ENCODE measurements around the gene PLK1.

Gene PLK1

GRCh38 chr16:23690771-23691482 lies 12.2 kb downstream of the PLK1 start:
- Histone ChIP-seq H2AK5ac (ENCODE audit: low read length) (no peak overlapping the region), H3K79me1 (ENCODE audit: low read length) (no peaks in the 10 kb centered on the region), H2AFZ (ENCODE audit: insufficient read depth, low read length, poor library complexity) (no peak overlapping the region), H4K91ac (ENCODE audit: low read depth, low read length) (no peak overlapping the region), H3K23ac (ENCODE audit: low read length) (no peak overlapping the region), H3K27me3 (ENCODE audit: insufficient read depth, low read length) (no peaks in the 10 kb centered on the region), H3K18ac (ENCODE audit: low read length) (no peak overlapping the region), H2BK120ac (ENCODE audit: insufficient read depth, low read length, poor library complexity) (no peak overlapping the region), H3K4ac (ENCODE audit: low read depth, low read length) (no peak overlapping the region), H3K4me3 (ENCODE audit: low read depth, low read length) (no peak overlapping the region), H4K8ac (ENCODE audit: low read depth, low read length) (no peak overlapping the region), H3K4me1 (ENCODE audit: control insufficient read depth in 1 of 2, insufficient read depth in 2 of 2, low read length in 2 of 2) (peaks cover 3 to 15% of the 10 kb centered on the region in 2 experiments), H3K36me3 (ENCODE audit: control insufficient read depth in 1 of 2, insufficient read depth in 2 of 2, low read length in 2 of 2) (peaks cover 56 to 57% of the 10 kb centered on the region in 2 experiments), H3K14ac (ENCODE audit: low read length) (no peak overlapping the region), H2BK12ac (ENCODE audit: low read length) (no peak overlapping the region), H3K9me3 (ENCODE audit: insufficient read depth, low read depth, low read length) (no peaks in the 10 kb centered on the region), H3K27ac (ENCODE audit: low read depth, low read length) (no peak overlapping the region), H4K12ac (ENCODE audit: low read depth, low read length) (no peak overlapping the region), H3K4me2 (ENCODE audit: low read length) (no peak overlapping the region), H2BK5ac (ENCODE audit: low read depth, low read length, poor library complexity) (no peak overlapping the region), H3K9ac (ENCODE audit: low read length) (no peak overlapping the region), H3K79me2 (ENCODE audit: control insufficient read depth, insufficient read depth, low read length, poor library complexity) (no peaks in the 10 kb centered on the region)
- no CpG with 5 or more reads among the region's 25 CpGs for WGBS (ENCODE audit: extremely low coverage, insufficient coverage, insufficient read length)
- DNase-seq: no peak

GRCh38 chr16:23691483-23692189 lies 12.9 kb downstream of the PLK1 start:
- Histone ChIP-seq H3K18ac (ENCODE audit: low read length) (no peak overlapping the region), H2BK12ac (ENCODE audit: low read length) (no peak overlapping the region), H2BK120ac (ENCODE audit: insufficient read depth, low read length, poor library complexity) (no peak overlapping the region), H3K36me3 (ENCODE audit: control insufficient read depth in 1 of 2, insufficient read depth in 2 of 2, low read length in 2 of 2) (peaks cover 55 to 56% of the 10 kb centered on the region in 2 experiments), H2AFZ (ENCODE audit: insufficient read depth, low read length, poor library complexity) (no peak overlapping the region), H3K23ac (ENCODE audit: low read length) (no peak overlapping the region), H3K79me2 (ENCODE audit: control insufficient read depth, insufficient read depth, low read length, poor library complexity) (no peaks in the 10 kb centered on the region), H3K79me1 (ENCODE audit: low read length) (no peaks in the 10 kb centered on the region), H3K14ac (ENCODE audit: low read length) (no peak overlapping the region), H4K8ac (ENCODE audit: low read depth, low read length) (no peak overlapping the region), H3K27me3 (ENCODE audit: insufficient read depth, low read length) (no peaks in the 10 kb centered on the region), H3K27ac (ENCODE audit: low read depth, low read length) (no peak overlapping the region), H2AK5ac (ENCODE audit: low read length) (no peak overlapping the region), H3K4ac (ENCODE audit: low read depth, low read length) (no peak overlapping the region), H3K9me3 (ENCODE audit: insufficient read depth, low read depth, low read length) (no peaks in the 10 kb centered on the region), H2BK5ac (ENCODE audit: low read depth, low read length, poor library complexity) (no peak overlapping the region), H3K4me1 (ENCODE audit: control insufficient read depth in 1 of 2, insufficient read depth in 2 of 2, low read length in 2 of 2) (peaks cover 3 to 15% of the 10 kb centered on the region in 2 experiments), H4K12ac (ENCODE audit: low read depth, low read length) (no peak overlapping the region), H3K4me2 (ENCODE audit: low read length) (no peak overlapping the region), H4K91ac (ENCODE audit: low read depth, low read length) (no peak overlapping the region), H3K9ac (ENCODE audit: low read length) (no peak overlapping the region), H3K4me3 (ENCODE audit: low read depth, low read length) (no peak overlapping the region)
- no peak for DNase-seq
- no CpG with 5 or more reads among the region's 10 CpGs for WGBS (ENCODE audit: extremely low coverage, insufficient coverage, insufficient read length)

DNA sequence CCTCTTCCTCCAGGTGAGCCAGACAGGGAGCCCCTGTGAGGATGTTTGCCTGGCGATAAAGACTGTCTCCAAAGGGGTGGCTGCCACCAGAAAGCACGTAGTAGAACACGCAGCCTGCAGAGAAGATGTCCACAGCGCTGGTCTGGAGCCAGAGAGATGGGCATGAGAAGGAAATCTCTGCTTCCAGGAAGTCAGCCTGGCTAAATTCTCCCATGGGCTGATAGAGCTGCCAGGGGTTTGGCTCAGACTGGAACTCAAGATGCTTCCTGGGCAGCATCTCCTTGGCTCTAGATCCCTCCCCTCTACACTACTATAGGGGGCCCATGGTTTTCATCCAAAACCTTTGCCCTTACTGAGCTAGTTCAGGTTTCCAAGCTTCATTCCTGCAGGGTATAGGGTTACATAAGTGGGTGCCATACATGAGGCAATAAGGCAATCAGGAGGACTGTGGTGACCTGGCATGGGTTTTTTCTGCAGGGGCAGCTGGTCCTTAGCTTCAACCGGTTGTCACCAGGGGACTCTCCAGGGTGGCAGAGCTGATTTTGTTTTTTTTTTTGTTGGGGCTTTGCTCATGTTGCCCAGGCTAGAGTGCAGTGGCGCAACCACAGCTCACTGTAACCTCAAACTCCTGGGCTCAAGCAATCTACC lies 13.6 kb downstream of the PLK1 start:
- H2AK5ac ChIP-seq (ENCODE audit: low read length): no peak overlapping the region
- no peaks in the 10 kb centered on the region for H3K9me3 ChIP-seq (ENCODE audit: insufficient read depth, low read depth, low read length)
- H3K4me2 ChIP-seq (ENCODE audit: low read length): no peak overlapping the region
- no peak overlapping the region for H3K4ac ChIP-seq (ENCODE audit: low read depth, low read length)
- H3K4me3 ChIP-seq (ENCODE audit: low read depth, low read length): no peak overlapping the region
- H4K91ac ChIP-seq (ENCODE audit: low read depth, low read length): no peak overlapping the region
- no peak overlapping the region for H3K27ac ChIP-seq (ENCODE audit: low read depth, low read length)
- H2BK5ac ChIP-seq (ENCODE audit: low read depth, low read length, poor library complexity): no peak overlapping the region
- WGBS (ENCODE audit: extremely low coverage, insufficient coverage, insufficient read length): no CpG with 5 or more reads among the region's 6 CpGs
- H4K12ac ChIP-seq (ENCODE audit: low read depth, low read length): no peak overlapping the region
- H3K79me1 ChIP-seq (ENCODE audit: low read length): no peaks in the 10 kb centered on the region
- no peak for DNase-seq
- H2AFZ ChIP-seq (ENCODE audit: insufficient read depth, low read length, poor library complexity): no peak overlapping the region
- H3K4me1 ChIP-seq (ENCODE audit: control insufficient read depth in 1 of 2, insufficient read depth in 2 of 2, low read length in 2 of 2): peaks cover 3 to 13% of the 10 kb centered on the region in 2 experiments
- no peak overlapping the region for H3K9ac ChIP-seq (ENCODE audit: low read length)
- H3K79me2 ChIP-seq (ENCODE audit: control insufficient read depth, insufficient read depth, low read length, poor library complexity): no peaks in the 10 kb centered on the region
- no peak overlapping the region for H3K23ac ChIP-seq (ENCODE audit: low read length)
- H3K18ac ChIP-seq (ENCODE audit: low read length): no peak overlapping the region
- H2BK12ac ChIP-seq (ENCODE audit: low read length): no peak overlapping the region
- H3K14ac ChIP-seq (ENCODE audit: low read length): no peak overlapping the region
- H4K8ac ChIP-seq (ENCODE audit: low read depth, low read length): no peak overlapping the region
- no peak overlapping the region for H2BK120ac ChIP-seq (ENCODE audit: insufficient read depth, low read length, poor library complexity)
- peaks cover 51% of the 10 kb centered on the region in 2 experiments for H3K36me3 ChIP-seq (ENCODE audit: control insufficient read depth in 1 of 2, insufficient read depth in 2 of 2, low read length in 2 of 2)
- no peaks in the 10 kb centered on the region for H3K27me3 ChIP-seq (ENCODE audit: insufficient read depth, low read length)

GRCh38 chr16:23694265-23694643 lies 15.6 kb downstream of the PLK1 start:
- H3K14ac ChIP-seq (ENCODE audit: low read length): no peak overlapping the region
- peaks cover 3 to 12% of the 10 kb centered on the region in 2 experiments for H3K4me1 ChIP-seq (ENCODE audit: control insufficient read depth in 1 of 2, insufficient read depth in 2 of 2, low read length in 2 of 2)
- no peak overlapping the region for H2AFZ ChIP-seq (ENCODE audit: insufficient read depth, low read length, poor library complexity)
- H3K79me1 ChIP-seq (ENCODE audit: low read length): no peaks in the 10 kb centered on the region
- DNase-seq: no peak
- H4K91ac ChIP-seq (ENCODE audit: low read depth, low read length): no peak overlapping the region
- H4K12ac ChIP-seq (ENCODE audit: low read depth, low read length): peak overlapping the region; percentile 27
- no peak overlapping the region for H2AK5ac ChIP-seq (ENCODE audit: low read length)
- peaks cover 32 to 34% of the 10 kb centered on the region in 2 experiments for H3K36me3 ChIP-seq (ENCODE audit: control insufficient read depth in 1 of 2, insufficient read depth in 2 of 2, low read length in 2 of 2)
- no peaks in the 10 kb centered on the region for H3K9me3 ChIP-seq (ENCODE audit: insufficient read depth, low read depth, low read length)
- H3K79me2 ChIP-seq (ENCODE audit: control insufficient read depth, insufficient read depth, low read length, poor library complexity): no peaks in the 10 kb centered on the region
- no peak overlapping the region for H2BK120ac ChIP-seq (ENCODE audit: insufficient read depth, low read length, poor library complexity)
- no peak overlapping the region for H3K18ac ChIP-seq (ENCODE audit: low read length)
- H4K8ac ChIP-seq (ENCODE audit: low read depth, low read length): no peak overlapping the region
- H3K23ac ChIP-seq (ENCODE audit: low read length): no peak overlapping the region
- H3K9ac ChIP-seq (ENCODE audit: low read length): no peak overlapping the region
- WGBS (ENCODE audit: extremely low coverage, insufficient coverage, insufficient read length): no CpG with 5 or more reads among the region's 4 CpGs
- no peak overlapping the region for H2BK12ac ChIP-seq (ENCODE audit: low read length)
- no peak overlapping the region for H2BK5ac ChIP-seq (ENCODE audit: low read depth, low read length, poor library complexity)
- peak overlapping the region; percentile 47 for H3K4me2 ChIP-seq (ENCODE audit: low read length)
- H3K27ac ChIP-seq (ENCODE audit: low read depth, low read length): no peak overlapping the region
- no peak overlapping the region for H3K4me3 ChIP-seq (ENCODE audit: low read depth, low read length)
- no peaks in the 10 kb centered on the region for H3K27me3 ChIP-seq (ENCODE audit: insufficient read depth, low read length)
- no peak overlapping the region for H3K4ac ChIP-seq (ENCODE audit: low read depth, low read length)

Data from trophoblast cell (in vitro differentiated cells and primary cell).